SIG-M5 treated with dmso at 0.1 percent for 504 hours (cell line): ENCODE results near the gene ZNF223.

Experiments used
- DNase-seq: peaks from one replicate; lab custom pipeline; 2025; ENCODE audit not compliant: unreplicated experiment; lab: John Stamatoyannopoulos, UW

ZNF223 gene

DNA sequence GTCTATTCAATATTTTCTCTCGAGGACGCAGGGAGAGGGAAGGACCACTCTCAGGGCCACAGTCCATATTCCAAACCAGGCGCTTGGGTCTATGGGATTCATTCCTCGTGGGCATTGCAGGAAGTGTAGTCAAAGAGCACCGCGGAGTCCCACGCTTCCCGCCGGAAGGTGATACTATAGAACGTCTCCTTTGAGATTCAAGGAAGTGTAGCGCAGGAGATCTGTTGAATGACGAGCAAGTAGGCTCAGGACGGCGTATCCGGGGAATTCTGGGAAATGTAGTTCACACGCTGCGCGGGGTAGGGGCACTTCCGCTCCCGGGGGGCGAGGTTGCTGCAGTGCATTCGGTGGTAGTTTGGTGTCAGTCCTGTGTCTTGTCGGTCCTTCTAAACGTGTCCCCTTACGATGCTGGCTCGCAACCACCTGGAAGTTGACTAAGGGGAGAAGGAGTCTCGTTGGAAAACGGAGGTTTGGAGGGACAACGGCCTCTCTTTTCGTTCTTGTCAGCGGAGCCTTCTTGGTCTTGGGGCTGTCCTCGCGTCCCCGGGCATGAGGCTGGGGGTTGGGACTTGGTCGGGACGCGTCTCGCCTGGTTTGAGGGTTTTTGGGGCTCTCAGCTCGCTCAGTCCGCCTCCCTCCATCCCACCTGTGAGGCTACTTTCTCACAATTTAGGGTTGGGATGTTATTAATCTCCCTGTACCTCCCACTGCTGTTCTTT is 20.1 kb downstream of the ZNF223 start, which contains the start of gene ZNF284:
ZNF284 (plus strand) TSS at position 336 of the 719 bp plus-strand sequence. CDS start 4,231 bp downstream, outside the sequence.
- DNase-seq = peak; percentile 77

- no peak for DNase-seq
Observed at GRCh38 chr19:44072543-44073401, 20.9 kb downstream of the ZNF223 start.

DNA sequence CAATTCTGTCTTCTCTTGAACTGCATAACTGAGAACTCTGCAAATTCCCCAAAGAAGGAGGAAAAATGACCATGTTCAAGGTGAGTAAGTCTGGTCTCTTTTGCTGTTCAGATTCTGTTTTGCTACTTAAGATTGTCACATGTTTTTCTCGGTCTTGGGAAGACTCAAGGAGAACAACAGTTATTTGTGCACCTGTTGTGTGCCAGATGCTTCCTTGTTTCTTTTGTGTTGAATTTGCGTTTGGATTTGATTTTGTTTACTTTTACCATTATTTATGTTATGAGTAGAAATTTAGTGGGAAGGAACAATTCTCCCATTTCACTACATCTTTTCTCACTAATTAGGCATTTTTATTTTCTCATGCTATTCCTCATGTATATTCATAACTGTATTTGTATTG is 24.5 kb downstream of the ZNF223 start:
- DNase-seq = no peak

DNA sequence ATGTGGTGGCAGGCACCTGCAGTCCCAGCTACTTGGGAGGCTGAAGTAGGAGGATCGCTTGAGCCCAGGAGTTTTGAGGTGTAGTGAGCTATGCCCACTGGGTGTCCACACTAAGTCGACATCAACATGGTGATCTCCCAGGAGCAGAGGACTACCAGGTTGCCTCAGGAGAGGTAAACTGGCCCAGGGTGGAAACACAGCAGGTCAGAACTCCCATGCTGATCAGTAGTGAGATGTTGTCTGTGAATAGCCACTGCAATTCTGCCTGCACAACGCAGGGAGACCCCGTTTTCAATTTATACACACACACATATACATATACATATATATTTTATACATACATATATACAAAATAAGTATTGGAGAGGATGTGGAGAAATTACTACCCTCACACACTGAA is 40.3 kb downstream of the ZNF223 start:
- no peak for DNase-seq

- DNase-seq = peak; percentile 89
Observed at GRCh38 chr19:44093931-44094765, 42.3 kb downstream of the ZNF223 start, which contains the start of gene ZNF224. TSS of gene ZNF224 (plus strand) at chr19:44094361. CDS start at chr19:44097874, 3,513 bp downstream.

DNA sequence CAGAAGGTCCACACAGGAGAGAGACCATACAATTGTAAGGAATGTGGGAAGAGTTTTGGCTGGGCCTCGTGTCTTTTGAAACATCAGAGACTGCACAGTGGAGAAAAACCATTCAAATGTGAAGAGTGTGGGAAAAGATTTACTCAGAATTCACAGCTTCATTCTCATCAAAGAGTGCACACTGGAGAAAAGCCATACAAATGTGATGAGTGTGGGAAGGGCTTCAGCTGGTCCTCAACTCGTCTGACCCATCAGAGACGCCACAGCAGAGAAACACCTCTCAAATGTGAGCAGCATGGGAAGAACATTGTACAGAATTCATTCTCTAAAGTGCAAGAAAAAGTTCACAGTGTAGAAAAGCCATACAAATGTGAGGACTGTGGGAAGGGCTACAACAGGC is 55.9 kb downstream of the ZNF223 start:
- no peak for DNase-seq

DNA sequence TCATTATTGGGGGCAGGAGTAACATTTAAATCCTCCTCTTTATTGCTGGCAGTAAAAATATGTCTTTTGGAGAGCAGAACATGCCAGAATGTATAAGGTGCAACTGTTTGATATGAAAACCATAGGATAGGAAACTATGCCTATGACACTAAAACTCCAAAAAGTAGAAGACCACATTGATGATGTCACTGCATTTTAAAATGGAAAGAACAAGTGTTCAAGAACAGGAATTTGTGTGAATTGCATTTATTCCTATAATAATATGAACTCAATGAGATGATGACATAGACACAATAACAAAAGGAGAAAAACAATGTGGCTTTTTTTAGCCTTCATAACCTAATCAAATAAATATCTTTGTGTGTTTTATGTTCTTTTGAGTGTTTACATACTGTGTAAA is 57.6 kb downstream of the ZNF223 start:
- DNase-seq = no peak

GRCh38 chr19:44111910-44112463 is 60.2 kb downstream of the ZNF223 start:
- DNase-seq = no peak

GRCh38 chr19:44112802-44113137 is 60.9 kb downstream of the ZNF223 start:
- peak; percentile 12 for DNase-seq

DNA sequence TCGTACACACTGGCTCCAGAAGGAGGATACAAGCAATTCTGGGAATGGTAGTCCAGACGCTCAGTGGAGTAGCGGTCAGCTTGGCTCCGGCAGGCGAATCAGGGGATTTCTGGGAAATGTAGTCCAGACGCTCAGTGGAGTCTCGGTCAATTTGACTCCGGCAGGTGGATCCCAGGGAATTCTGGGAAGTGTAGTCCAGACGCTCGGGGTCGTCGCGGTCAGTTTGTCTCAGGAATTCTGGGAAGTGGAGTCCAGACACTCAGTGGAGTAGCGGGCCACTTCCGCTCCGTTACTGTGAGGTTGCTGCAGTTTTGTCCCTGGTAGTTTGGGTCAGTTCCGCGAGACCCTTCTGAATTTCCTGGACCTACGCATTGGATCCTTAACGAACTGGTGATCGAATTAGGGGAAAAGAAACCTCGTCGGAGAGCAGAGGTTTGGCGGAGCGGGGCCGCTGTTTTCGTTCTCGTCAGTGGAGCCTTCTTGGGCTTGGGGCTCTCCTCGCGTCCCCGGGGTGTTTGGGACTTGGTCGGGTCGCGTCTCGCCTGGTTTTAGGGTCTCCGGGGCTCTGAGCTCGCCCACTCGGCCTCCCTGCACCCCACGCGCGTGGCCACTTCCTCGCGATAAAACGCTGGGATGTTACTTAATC is 61.4 kb downstream of the ZNF223 start, which contains the start of gene ZNF225:
ZNF225 (plus strand) TSS at position 262 of the 646 bp plus-strand sequence. CDS start 2,429 bp downstream, outside the sequence.
- DNase-seq = peak; percentile 98

DNA sequence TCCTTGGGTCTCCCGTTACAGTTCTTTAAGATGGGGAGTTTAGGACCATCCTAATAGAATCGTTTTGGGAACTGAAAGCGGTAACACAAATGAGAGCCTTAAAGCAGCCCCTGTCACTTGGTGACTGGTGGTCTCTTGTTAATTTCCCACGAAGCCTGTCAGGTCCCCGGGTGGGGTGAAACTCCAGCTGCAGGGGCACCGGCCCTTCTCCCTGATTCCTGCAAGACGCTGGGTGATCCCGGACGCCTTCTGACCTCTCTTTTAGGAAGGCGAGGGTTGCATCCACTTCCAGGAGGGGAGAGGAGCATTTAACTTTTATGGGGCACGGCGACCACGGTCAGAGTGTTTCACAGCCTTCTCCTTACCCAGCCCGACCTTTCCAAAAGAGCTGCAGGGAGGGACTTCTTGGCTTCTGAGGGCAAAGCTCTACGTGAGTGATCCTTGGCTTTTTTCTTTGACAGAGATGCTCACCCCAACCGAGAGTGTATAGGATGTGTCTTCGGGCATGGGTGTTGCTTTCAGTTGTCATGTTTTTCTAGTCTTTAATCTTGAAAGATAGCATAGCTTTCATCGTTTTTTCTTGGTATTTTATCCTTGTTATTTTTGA is 62.1 kb downstream of the ZNF223 start:
- no peak for DNase-seq
